ENCODE measurements around the gene NAP1L3.

The NAP1L3 gene

GRCh38 chrX:93673056-93673868 lies at the start of gene NAP1L3:
Gene NAP1L3 (minus strand): TSS chrX:93673578. CDS start chrX:93673304, 274 bp downstream.
- DNase-seq (ENCODE audit: low spot score): peak; percentile 28

- DNase-seq (ENCODE audit: low spot score): no peak
Measured at GRCh38 chrX:93711076-93711475, 37.7 kb upstream of the NAP1L3 start.

GRCh38 chrX:93703701-93704100 lies 30.3 kb upstream of the NAP1L3 start:
- no peak for DNase-seq (ENCODE audit: low spot score)

- DNase-seq (ENCODE audit: low spot score): no peak
Measured at GRCh38 chrX:93695981-93696380, 22.6 kb upstream of the NAP1L3 start.

GRCh38 chrX:93673869-93674271 lies 492 bp upstream of the NAP1L3 start, which contains the start of gene FAM133A:
Gene FAM133A (plus strand): TSS chrX:93674206. CDS start chrX:93709420, 35,214 bp downstream.
- peak; percentile 1 for DNase-seq (ENCODE audit: low spot score)

GRCh38 chrX:93660575-93660974 lies 12.8 kb downstream of the NAP1L3 start:
- DNase-seq (ENCODE audit: low spot score): no peak

GRCh38 chrX:93649381-93649780 lies 24.0 kb downstream of the NAP1L3 start:
- no peak for DNase-seq (ENCODE audit: low spot score)

GRCh38 chrX:93637591-93637990 lies 35.8 kb downstream of the NAP1L3 start:
- no peak for DNase-seq (ENCODE audit: low spot score)
